ENCODE data around the gene MBD5.

GRCh38 chr2:147977679-147978078 lies 43.2 kb upstream of the MBD5 start:
- TF ChIP-seq CTCF (IDR thresholded peaks at IDR 0.05) (no peak), ZFX (IDR thresholded peaks at IDR 0.05; ENCODE audit: borderline replicate concordance) (no peak)
